DOHH2 (cell line): ENCODE results near the gene MCC.

Experiments used
- EZH2phosphoT487 ChIP-seq: fragments of 200-600 bp; sonication (generic); IDR thresholded peaks from 2 replicates; pipeline ENCODE4 v1.6.1; 2017; ENCODE audit warnings: borderline replicate concordance, mild to moderate bottlenecking, antibody characterized with exemption, low read length, moderate library complexity, mixed read lengths
- TF ChIP-seq, protein P1 (sequence below): fragments of 200-600 bp; sonication (generic); IDR thresholded peaks from one replicate; pipeline ENCODE4 v1.5.1; 2014; ENCODE audit warnings: antibody characterized with exemption, mild to moderate bottlenecking, low read depth, low read length; ENCODE audit not compliant: poor library complexity, severe bottlenecking

DNA sequence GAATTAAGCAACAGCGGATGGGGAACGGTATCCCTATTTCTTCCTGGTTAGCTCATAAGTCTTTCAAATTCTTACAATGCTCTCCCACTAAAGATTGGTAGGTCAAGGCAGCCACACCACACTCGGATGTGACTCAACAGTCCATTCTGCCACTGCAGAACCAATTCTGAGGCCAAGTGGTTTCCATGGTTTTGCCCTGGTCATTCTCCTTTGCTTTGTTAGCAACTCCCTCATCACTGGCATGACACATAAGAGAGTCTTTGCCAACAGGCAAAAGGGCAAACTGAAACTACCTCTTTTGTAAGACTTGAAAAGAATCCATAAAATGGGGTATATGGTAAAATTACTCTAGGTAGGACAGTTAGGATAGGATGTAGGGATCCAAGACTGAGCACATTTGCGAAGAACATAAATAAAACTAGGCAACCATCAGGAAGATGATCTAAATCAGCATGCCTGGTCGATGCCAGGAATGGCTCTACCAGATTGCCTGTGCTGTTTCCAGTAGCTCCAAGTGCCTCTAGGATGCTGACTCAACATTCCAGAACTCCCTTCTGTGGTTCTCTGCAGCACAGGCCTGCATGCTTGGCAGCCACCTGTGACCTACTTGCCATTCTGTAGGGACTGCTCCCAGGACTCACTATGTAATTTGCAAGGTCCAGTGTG, 406.2 kb downstream of the MCC start:
- TF ChIP-seq, protein P1, sequence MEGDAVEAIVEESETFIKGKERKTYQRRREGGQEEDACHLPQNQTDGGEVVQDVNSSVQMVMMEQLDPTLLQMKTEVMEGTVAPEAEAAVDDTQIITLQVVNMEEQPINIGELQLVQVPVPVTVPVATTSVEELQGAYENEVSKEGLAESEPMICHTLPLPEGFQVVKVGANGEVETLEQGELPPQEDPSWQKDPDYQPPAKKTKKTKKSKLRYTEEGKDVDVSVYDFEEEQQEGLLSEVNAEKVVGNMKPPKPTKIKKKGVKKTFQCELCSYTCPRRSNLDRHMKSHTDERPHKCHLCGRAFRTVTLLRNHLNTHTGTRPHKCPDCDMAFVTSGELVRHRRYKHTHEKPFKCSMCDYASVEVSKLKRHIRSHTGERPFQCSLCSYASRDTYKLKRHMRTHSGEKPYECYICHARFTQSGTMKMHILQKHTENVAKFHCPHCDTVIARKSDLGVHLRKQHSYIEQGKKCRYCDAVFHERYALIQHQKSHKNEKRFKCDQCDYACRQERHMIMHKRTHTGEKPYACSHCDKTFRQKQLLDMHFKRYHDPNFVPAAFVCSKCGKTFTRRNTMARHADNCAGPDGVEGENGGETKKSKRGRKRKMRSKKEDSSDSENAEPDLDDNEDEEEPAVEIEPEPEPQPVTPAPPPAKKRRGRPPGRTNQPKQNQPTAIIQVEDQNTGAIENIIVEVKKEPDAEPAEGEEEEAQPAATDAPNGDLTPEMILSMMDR: no peak
- no peak for TF ChIP-seq EZH2phosphoT487
